HCT116 (cell line): ENCODE measurements around the gene FAM89B. TPM values are rescaled to one million over a fixed set of nuclear protein-coding genes. Genes with fewer than 3 reads are reported as not detected.

ENCODE experiments used
- ATAC-seq: fragments of 200-7000 bp; cut with Tn5 transposase; 2 replicates; pipeline ENCODE4 v1.9.1; 2020; ENCODE audit warnings: mild to moderate bottlenecking, moderate library complexity
- BruUV-seq: library from RNA; stranded (reverse); fragments of 400-500 nt; replicated peaks from 2 replicates; lab custom pipeline; 2021; lab: Mats Ljungman, UMichigan
- CTCF ChIA-PET: fragments of 300-600 bp; sonication (Branson Sonifier 250); formaldehyde crosslinking; loops from one replicate; lab custom pipeline; 2021; ENCODE audit warnings: antibody characterized with exemption; lab: Charles Lee
- POLR2A ChIA-PET: fragments of 300-600, 350-600 bp; sonication (Branson Sonifier 250); formaldehyde crosslinking; loops from one replicate; lab custom pipeline; 2021; ENCODE audit warnings: antibody characterized with exemption; lab: Charles Lee
- RAD21 ChIA-PET, 2 experiments: fragments of 300-600 bp; sonication (Branson Sonifier 250); formaldehyde crosslinking; loops; one replicate each; lab custom pipeline; 2023; ENCODE audit warnings: low total read pairs in 2 of 2; ENCODE audit not compliant: uncharacterized antibody in 2 of 2, unreplicated experiment in 2 of 2, low non-redundant PET in 1 of 2; lab: Charles Lee
- DNase-seq: peaks from one replicate; pipeline ENCODE4 v3.0.0-alpha.2; 2010; ENCODE audit warnings: low read depth, low spot score
- H2AFZ ChIP-seq: fragments of 200-600 bp; shearing (Covaris generic), sonication (generic); 2 replicates; pipeline ENCODE4 v1.6.1; 2017; ENCODE audit warnings: low read depth, mixed run types, mixed read lengths, antibody characterized with exemption, low read length; ENCODE audit not compliant: poor library complexity, severe bottlenecking
- H3K27ac ChIP-seq: 2 replicates; pipeline ENCODE4 v1.5.1; 2012; ENCODE audit warnings: low read depth, low read length
- H3K27me3 ChIP-seq: fragments of 200-600 bp; sonication (generic); 2 replicates; pipeline ENCODE4 v1.6.1; 2016; ENCODE audit warnings: mixed run types, low read length, mixed read lengths; ENCODE audit not compliant: insufficient read depth
- H3K36me3 ChIP-seq, 2 experiments: fragments of 200-500 bp in 1 of 2; fragments of 200-600 bp in 1 of 2; sonication (Bioruptor generic) in 1 of 2; sonication (generic) in 1 of 2; 2 replicates each; pipeline versions ENCODE4 v1.5.1 to v1.6.1; 2014 to 2016; ENCODE audit warnings: low read length in 2 of 2, inconsistent platforms in 1 of 2, mixed read lengths in 1 of 2, mixed run types in 1 of 2; ENCODE audit not compliant: insufficient read depth in 2 of 2, control insufficient read depth in 1 of 2
- H3K4me1 ChIP-seq, 2 experiments: fragments of 200-600 bp in 1 of 2; sonication (generic) in 1 of 2; 2 replicates each; pipeline versions ENCODE4 v1.5.1 to v1.6.1; 2012 to 2017; ENCODE audit warnings: low read length in 2 of 2, inconsistent platforms in 1 of 2, mild to moderate bottlenecking in 1 of 2, mixed read lengths in 1 of 2, mixed run types in 1 of 2, moderate library complexity in 1 of 2; ENCODE audit not compliant: insufficient read depth in 2 of 2, control insufficient read depth in 1 of 2
- H3K4me2 ChIP-seq: fragments of 200-600 bp; sonication (generic); 2 replicates; pipeline ENCODE4 v1.6.1; 2017; ENCODE audit warnings: mixed run types, low read length, mixed read lengths
- H3K4me3 ChIP-seq, 2 experiments: fragments of 200-600 bp in 1 of 2; sonication (generic) in 1 of 2; replicated peaks in 1 of 2; 2 replicates each; pipeline ENCODE4 v1.5.1; 2011 to 2016; ENCODE audit warnings: low read length in 2 of 2, control low read depth in 1 of 2, low read depth in 1 of 2, mild to moderate bottlenecking in 1 of 2, mixed read lengths in 1 of 2, mixed run types in 1 of 2
- H3K79me2 ChIP-seq: fragments of 200-600 bp; sonication (generic); 2 replicates; pipeline ENCODE4 v1.6.1; 2017; ENCODE audit warnings: mild to moderate bottlenecking, mixed run types, low read length, moderate library complexity, mixed read lengths; ENCODE audit not compliant: insufficient read depth
- H3K9ac ChIP-seq: fragments of 200-600 bp; sonication (generic); 2 replicates; pipeline ENCODE4 v1.6.1; 2016; ENCODE audit warnings: low read length, mixed read lengths
- H3K9me2 ChIP-seq: fragments of 200-600 bp; sonication (generic), shearing (Covaris generic); 2 replicates; pipeline ENCODE4 v1.6.1; 2017; ENCODE audit warnings: mixed run types, mild to moderate bottlenecking, moderate library complexity; ENCODE audit not compliant: insufficient read depth
- H3K9me3 ChIP-seq, 2 experiments: fragments of 200-500 bp in 1 of 2; fragments of 200-600 bp in 1 of 2; sonication (Bioruptor generic) in 1 of 2; sonication (generic) in 1 of 2; 2 replicates each; pipeline ENCODE4 v1.6.1; 2014 to 2017; ENCODE audit warnings: low read length in 2 of 2, mixed read lengths in 2 of 2, inconsistent platforms in 1 of 2, low read depth in 1 of 2, mild to moderate bottlenecking in 1 of 2, mixed run types in 1 of 2, moderate library complexity in 1 of 2; ENCODE audit not compliant: control insufficient read depth in 1 of 2, insufficient read depth in 1 of 2
- H4K20me1 ChIP-seq: fragments of 200-600 bp; sonication (generic), shearing (Covaris generic); 2 replicates; pipeline ENCODE4 v1.6.1; 2017; ENCODE audit warnings: mixed run types, mild to moderate bottlenecking, moderate library complexity; ENCODE audit not compliant: insufficient read depth
- CBX3 ChIP-seq: IDR thresholded peaks from 2 replicates; pipeline ENCODE4 v1.6.1; 2012; ENCODE audit warnings: low read depth
- CEBPB ChIP-seq: IDR thresholded peaks from 2 replicates; pipeline ENCODE4 v1.6.1; 2012; ENCODE audit warnings: low read depth
- EGR1 ChIP-seq: IDR thresholded peaks from 2 replicates; pipeline ENCODE4 v1.6.1; 2012; ENCODE audit warnings: low read depth
- ELF1 ChIP-seq: IDR thresholded peaks from 2 replicates; pipeline ENCODE4 v1.6.1; 2012; ENCODE audit warnings: low read depth, borderline replicate concordance
- EZH2 ChIP-seq: fragments of 200-600 bp; sonication (generic); IDR thresholded peaks from 2 replicates; pipeline ENCODE4 v1.6.1; 2017; ENCODE audit warnings: antibody characterized with exemption, mixed run types
- EZH2phosphoT487 ChIP-seq: fragments of 200-600 bp; IDR thresholded peaks from 2 replicates; pipeline ENCODE4 v1.6.1; 2018; ENCODE audit warnings: antibody characterized with exemption, borderline replicate concordance
- FOSL1 ChIP-seq: IDR thresholded peaks from 2 replicates; pipeline ENCODE4 v1.6.1; 2012; ENCODE audit warnings: low read depth
- POLR2A ChIP-seq: IDR thresholded peaks from 2 replicates; pipeline ENCODE4 v1.7.0; 2011; ENCODE audit warnings: borderline replicate concordance; ENCODE audit not compliant: insufficient read depth, insufficient read length; ENCODE audit errors: extremely low read depth
- POLR2AphosphoS5 ChIP-seq: IDR thresholded peaks from 2 replicates; pipeline ENCODE4 v1.6.1; 2011; ENCODE audit warnings: mild to moderate bottlenecking, low read depth, low read length, moderate library complexity
- RAD21 ChIP-seq: IDR thresholded peaks from 2 replicates; pipeline ENCODE4 v1.6.1; 2012; ENCODE audit warnings: low read depth, mild to moderate bottlenecking
- SIN3A ChIP-seq: IDR thresholded peaks from 2 replicates; pipeline ENCODE4 v1.6.1; 2012; ENCODE audit warnings: low read depth
- SP1 ChIP-seq: IDR thresholded peaks from 2 replicates; pipeline ENCODE4 v1.6.1; 2012; ENCODE audit warnings: low read depth
- SRF ChIP-seq: IDR thresholded peaks from 2 replicates; pipeline ENCODE4 v1.6.1; 2012; ENCODE audit warnings: low read depth
- TCF7L2 ChIP-seq: IDR thresholded peaks from 2 replicates; pipeline ENCODE4 v1.7.0; 2011; ENCODE audit warnings: borderline replicate concordance, inconsistent platforms; ENCODE audit not compliant: insufficient read depth, insufficient read length; ENCODE audit errors: extremely low read depth
- YY1 ChIP-seq: IDR thresholded peaks from 2 replicates; pipeline ENCODE4 v1.6.1; 2011; ENCODE audit warnings: low read length, low read depth, moderate library complexity, mild to moderate bottlenecking; ENCODE audit not compliant: insufficient replicate concordance; ENCODE audit errors: extremely low read depth
- ZNF274 ChIP-seq: fragments of 200-500 bp; sonication (Bioruptor generic); IDR thresholded peaks from 2 replicates; pipeline ENCODE4 v1.6.1; 2014; ENCODE audit warnings: mild to moderate bottlenecking, low read depth, low read length, inconsistent platforms
- intact Hi-C: fragments of 100-400 bp; cut with micrococcal nuclease; formaldehyde crosslinking; loops from 2 replicates; pipeline ENCODE4 v1.10.0; 2022
- total RNA-seq: library from RNA; stranded (reverse); gene quantifications from one replicate; pipeline ENCODE4 v1.2.1, GENCODE V29; 2021; ENCODE audit not compliant: unreplicated experiment
- TF ChIP-seq, protein P1 (sequence below): IDR thresholded peaks from 2 replicates; pipeline ENCODE4 v1.6.1; 2012
- TF ChIP-seq, protein P2 (sequence below): IDR thresholded peaks from 2 replicates; pipeline ENCODE4 v1.6.1; 2012; ENCODE audit warnings: low read depth

The FAM89B gene
- total RNA-seq, 1 experiment from 2014 or later = 60.0 TPM

DNA sequence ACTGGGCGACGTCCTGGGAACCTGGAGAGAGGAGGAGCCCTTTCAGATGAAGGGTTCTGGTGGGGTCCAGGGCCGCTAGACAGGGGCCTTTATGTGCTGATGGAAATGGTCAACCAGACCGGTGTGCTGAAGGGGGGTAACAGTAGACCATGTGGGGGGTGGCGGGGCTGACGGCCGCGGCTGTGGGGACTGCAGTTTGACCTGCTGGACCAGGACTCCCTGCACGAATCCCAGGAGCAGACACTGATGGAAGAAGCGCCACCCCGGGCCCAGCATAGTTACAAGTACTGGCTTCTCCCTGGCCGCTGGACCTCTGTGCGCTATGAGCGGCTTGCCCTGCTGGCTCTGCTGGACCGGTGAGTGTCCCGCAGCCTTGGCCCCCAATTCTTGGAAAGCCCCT is 49.7 kb downstream of the FAM89B start:
- Histone ChIP-seq H3K9me2 (no peaks in the 10 kb centered on the region), H3K27ac (no peak overlapping the region), H3K9me3 (no peaks in the 10 kb centered on the region), H3K9ac (no peak overlapping the region), H2AFZ (no peak overlapping the region), H3K4me2 (no peak overlapping the region), H3K36me3 (peaks cover 22 to 32% of the 10 kb centered on the region in 2 experiments; a peak in 3 of 4 replicates), H3K4me1 (peaks cover 3 to 4% of the 10 kb centered on the region in 2 experiments), H3K4me3 (no peak overlapping the region), H3K27me3 (no peaks in the 10 kb centered on the region), H4K20me1 (no peaks in the 10 kb centered on the region), H3K79me2 (peaks cover 21% of the 10 kb centered on the region)
- RAD21 ChIA-PET = no interaction called here
- POLR2A ChIA-PET = no interaction called here
- CTCF ChIA-PET = no interaction called here
- intact Hi-C loops = no loop called here
- no peak for ATAC-seq
- no TSS peak for BruUV-seq
- TF ChIP-seq CEBPB = no peak
- TF ChIP-seq ELF1 = no peak
- TF ChIP-seq POLR2A = no peak
- TF ChIP-seq SIN3A = no peak
- no peak for TF ChIP-seq YY1
- TF ChIP-seq SP1 = no peak
- no peak for DNase-seq

GRCh38 chr11:65623177-65623576 is 50.8 kb downstream of the FAM89B start:
- H3K27ac ChIP-seq = no peak overlapping the region
- ChIA-PET POLR2A (no interaction called here), CTCF (no interaction called here), RAD21 (no interaction called here)
- peaks cover 9% of the 10 kb centered on the region; the same call in 1 of the 2 replicates for H3K79me2 ChIP-seq
- DNase-seq = no peak
- H3K4me1 ChIP-seq = no peaks in the 10 kb centered on the region
- no peak overlapping the region for H3K9ac ChIP-seq
- H2AFZ ChIP-seq = no peak overlapping the region
- no TSS peak for BruUV-seq
- H3K4me2 ChIP-seq = no peak overlapping the region
- H3K9me2 ChIP-seq = no peaks in the 10 kb centered on the region
- H3K36me3 ChIP-seq = peaks cover 22% of the 10 kb centered on the region in 2 experiments; a peak in 3 of 4 replicates
- H3K4me3 ChIP-seq = no peak overlapping the region
- H4K20me1 ChIP-seq = no peaks in the 10 kb centered on the region
- no peaks in the 10 kb centered on the region for H3K27me3 ChIP-seq
- H3K9me3 ChIP-seq = no peaks in the 10 kb centered on the region
- intact Hi-C loops = no loop called here
- no peak for ATAC-seq
- TF ChIP-seq, protein P1, sequence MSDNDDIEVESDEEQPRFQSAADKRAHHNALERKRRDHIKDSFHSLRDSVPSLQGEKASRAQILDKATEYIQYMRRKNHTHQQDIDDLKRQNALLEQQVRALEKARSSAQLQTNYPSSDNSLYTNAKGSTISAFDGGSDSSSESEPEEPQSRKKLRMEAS = no peak
- TF ChIP-seq ZNF274 (no peak), CBX3 (no peak), EGR1 (no peak), EZH2phosphoT487 (no peak), ELF1 (no peak), FOSL1 (no peak), TCF7L2 (no peak), RAD21 (no peak), POLR2AphosphoS5 (no peak), SIN3A (no peak), EZH2 (no peak), YY1 (no peak), CEBPB (no peak), SRF (no peak), SP1 (no peak), POLR2A (no peak)
- TF ChIP-seq, protein P2, sequence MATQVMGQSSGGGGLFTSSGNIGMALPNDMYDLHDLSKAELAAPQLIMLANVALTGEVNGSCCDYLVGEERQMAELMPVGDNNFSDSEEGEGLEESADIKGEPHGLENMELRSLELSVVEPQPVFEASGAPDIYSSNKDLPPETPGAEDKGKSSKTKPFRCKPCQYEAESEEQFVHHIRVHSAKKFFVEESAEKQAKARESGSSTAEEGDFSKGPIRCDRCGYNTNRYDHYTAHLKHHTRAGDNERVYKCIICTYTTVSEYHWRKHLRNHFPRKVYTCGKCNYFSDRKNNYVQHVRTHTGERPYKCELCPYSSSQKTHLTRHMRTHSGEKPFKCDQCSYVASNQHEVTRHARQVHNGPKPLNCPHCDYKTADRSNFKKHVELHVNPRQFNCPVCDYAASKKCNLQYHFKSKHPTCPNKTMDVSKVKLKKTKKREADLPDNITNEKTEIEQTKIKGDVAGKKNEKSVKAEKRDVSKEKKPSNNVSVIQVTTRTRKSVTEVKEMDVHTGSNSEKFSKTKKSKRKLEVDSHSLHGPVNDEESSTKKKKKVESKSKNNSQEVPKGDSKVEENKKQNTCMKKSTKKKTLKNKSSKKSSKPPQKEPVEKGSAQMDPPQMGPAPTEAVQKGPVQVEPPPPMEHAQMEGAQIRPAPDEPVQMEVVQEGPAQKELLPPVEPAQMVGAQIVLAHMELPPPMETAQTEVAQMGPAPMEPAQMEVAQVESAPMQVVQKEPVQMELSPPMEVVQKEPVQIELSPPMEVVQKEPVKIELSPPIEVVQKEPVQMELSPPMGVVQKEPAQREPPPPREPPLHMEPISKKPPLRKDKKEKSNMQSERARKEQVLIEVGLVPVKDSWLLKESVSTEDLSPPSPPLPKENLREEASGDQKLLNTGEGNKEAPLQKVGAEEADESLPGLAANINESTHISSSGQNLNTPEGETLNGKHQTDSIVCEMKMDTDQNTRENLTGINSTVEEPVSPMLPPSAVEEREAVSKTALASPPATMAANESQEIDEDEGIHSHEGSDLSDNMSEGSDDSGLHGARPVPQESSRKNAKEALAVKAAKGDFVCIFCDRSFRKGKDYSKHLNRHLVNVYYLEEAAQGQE = no peak
